ENCODE data around the gene MYH9.

DNA sequence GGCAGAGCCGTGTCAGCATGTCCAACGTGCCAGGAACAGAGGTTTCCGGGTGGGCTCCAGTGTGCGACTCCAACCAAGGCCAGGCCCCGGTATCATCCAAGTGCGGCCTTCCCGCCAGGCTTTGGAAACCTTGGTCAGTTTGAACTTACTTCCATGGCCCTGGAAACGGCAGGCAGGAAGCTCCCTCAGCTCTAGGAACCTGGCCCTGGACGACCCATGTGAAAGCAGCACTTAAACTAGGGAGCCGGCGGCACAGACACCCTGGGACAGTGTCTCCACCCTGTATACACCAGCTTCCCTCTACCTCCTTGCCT, 65.2 kb downstream of the MYH9 start:
- TF ChIP-seq EGR1 (IDR thresholded peaks at IDR 0.05; ENCODE audit: low read depth in 2 of 2) (no peak), TAF1 (conservative IDR thresholded peaks at IDR 0.05) (no peak), JUND (IDR thresholded peaks at IDR 0.05) (no peak), FOXA1 (IDR thresholded peaks at IDR 0.05) (no peak), RXRA (IDR thresholded peaks at IDR 0.05) (no peak), HNF4G (IDR thresholded peaks at IDR 0.05) (no peak), RAD21 (IDR thresholded peaks at IDR 0.05) (no peak), YY1 (IDR thresholded peaks at IDR 0.05) (no peak), SP1 (IDR thresholded peaks at IDR 0.05) (no peak)
- TF ChIP-seq, protein P1, sequence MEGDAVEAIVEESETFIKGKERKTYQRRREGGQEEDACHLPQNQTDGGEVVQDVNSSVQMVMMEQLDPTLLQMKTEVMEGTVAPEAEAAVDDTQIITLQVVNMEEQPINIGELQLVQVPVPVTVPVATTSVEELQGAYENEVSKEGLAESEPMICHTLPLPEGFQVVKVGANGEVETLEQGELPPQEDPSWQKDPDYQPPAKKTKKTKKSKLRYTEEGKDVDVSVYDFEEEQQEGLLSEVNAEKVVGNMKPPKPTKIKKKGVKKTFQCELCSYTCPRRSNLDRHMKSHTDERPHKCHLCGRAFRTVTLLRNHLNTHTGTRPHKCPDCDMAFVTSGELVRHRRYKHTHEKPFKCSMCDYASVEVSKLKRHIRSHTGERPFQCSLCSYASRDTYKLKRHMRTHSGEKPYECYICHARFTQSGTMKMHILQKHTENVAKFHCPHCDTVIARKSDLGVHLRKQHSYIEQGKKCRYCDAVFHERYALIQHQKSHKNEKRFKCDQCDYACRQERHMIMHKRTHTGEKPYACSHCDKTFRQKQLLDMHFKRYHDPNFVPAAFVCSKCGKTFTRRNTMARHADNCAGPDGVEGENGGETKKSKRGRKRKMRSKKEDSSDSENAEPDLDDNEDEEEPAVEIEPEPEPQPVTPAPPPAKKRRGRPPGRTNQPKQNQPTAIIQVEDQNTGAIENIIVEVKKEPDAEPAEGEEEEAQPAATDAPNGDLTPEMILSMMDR (IDR thresholded peaks at IDR 0.05; ENCODE audit: low read depth, low read length, missing input control), result no peak
- TF ChIP-seq, protein P2, sequence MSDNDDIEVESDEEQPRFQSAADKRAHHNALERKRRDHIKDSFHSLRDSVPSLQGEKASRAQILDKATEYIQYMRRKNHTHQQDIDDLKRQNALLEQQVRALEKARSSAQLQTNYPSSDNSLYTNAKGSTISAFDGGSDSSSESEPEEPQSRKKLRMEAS (IDR thresholded peaks at IDR 0.05), result no peak
- TF ChIP-seq, protein P3, sequence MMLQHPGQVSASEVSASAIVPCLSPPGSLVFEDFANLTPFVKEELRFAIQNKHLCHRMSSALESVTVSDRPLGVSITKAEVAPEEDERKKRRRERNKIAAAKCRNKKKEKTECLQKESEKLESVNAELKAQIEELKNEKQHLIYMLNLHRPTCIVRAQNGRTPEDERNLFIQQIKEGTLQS (IDR thresholded peaks at IDR 0.05), result no peak
